GM12865 (cell line): Measurements from ENCODE around the gene FAM89B.
"Not testable (repeated sequence)": the region's sequence is repeated elsewhere in the genome, so short reads cannot be mapped to it uniquely, and the experiment has no call there.

Experiments
- DNase-seq: peaks from one replicate; pipeline ENCODE4 v3.0.0; 2010; ENCODE audit warnings: low read depth
- H3K4me3 ChIP-seq: 2 replicates; pipeline ENCODE4 v1.5.1; 2011; ENCODE audit warnings: mild to moderate bottlenecking, low read depth, low read length, control low read depth
- TF ChIP-seq, protein P1 (sequence below): IDR thresholded peaks from 2 replicates; pipeline ENCODE4 v1.5.1; 2011; ENCODE audit warnings: low read length, control low read depth, low read depth, inconsistent platforms; ENCODE audit not compliant: insufficient read depth; ENCODE audit errors: missing control alignments

Gene FAM89B

DNA sequence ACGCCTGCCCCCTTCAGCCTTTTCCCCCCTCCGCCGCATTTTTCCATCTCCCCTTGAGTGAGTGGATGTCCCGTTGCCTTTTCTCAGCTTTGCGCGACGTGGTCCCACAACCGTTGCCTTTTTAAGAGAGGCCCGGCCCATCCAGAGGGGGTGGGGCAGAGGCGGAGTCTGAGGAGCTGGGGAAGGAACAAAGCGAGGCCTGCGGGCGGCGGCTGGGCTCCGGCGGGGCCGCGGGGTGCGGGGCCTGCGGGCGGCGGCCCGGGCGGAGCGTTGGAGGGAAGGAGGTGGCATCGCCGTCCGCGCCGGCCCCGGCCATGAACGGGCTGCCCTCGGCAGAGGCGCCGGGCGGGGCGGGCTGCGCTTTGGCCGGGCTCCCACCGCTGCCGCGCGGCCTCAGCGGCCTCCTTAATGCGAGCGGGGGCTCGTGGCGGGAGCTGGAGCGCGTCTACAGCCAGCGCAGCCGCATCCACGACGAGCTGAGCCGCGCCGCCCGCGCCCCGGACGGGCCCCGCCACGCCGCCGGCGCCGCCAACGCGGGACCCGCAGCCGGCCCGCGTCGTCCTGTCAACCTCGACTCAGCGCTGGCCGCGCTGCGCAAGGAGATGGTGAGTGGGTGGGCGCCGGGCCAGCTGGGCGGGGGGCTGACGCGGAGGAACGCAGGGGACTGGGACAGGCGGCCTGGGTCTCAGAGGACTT lies at the start of gene FAM89B:
Gene FAM89B, plus strand, starts transcription at position 183 of the 696 bp plus-strand sequence. Its CDS starts 132 bp downstream, at position 315.
- peak; percentile 86 for DNase-seq
- TF ChIP-seq, protein P1, sequence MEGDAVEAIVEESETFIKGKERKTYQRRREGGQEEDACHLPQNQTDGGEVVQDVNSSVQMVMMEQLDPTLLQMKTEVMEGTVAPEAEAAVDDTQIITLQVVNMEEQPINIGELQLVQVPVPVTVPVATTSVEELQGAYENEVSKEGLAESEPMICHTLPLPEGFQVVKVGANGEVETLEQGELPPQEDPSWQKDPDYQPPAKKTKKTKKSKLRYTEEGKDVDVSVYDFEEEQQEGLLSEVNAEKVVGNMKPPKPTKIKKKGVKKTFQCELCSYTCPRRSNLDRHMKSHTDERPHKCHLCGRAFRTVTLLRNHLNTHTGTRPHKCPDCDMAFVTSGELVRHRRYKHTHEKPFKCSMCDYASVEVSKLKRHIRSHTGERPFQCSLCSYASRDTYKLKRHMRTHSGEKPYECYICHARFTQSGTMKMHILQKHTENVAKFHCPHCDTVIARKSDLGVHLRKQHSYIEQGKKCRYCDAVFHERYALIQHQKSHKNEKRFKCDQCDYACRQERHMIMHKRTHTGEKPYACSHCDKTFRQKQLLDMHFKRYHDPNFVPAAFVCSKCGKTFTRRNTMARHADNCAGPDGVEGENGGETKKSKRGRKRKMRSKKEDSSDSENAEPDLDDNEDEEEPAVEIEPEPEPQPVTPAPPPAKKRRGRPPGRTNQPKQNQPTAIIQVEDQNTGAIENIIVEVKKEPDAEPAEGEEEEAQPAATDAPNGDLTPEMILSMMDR: no peak
- H3K4me3 ChIP-seq: peak within 1 kb of the TSS; percentile 60

DNA sequence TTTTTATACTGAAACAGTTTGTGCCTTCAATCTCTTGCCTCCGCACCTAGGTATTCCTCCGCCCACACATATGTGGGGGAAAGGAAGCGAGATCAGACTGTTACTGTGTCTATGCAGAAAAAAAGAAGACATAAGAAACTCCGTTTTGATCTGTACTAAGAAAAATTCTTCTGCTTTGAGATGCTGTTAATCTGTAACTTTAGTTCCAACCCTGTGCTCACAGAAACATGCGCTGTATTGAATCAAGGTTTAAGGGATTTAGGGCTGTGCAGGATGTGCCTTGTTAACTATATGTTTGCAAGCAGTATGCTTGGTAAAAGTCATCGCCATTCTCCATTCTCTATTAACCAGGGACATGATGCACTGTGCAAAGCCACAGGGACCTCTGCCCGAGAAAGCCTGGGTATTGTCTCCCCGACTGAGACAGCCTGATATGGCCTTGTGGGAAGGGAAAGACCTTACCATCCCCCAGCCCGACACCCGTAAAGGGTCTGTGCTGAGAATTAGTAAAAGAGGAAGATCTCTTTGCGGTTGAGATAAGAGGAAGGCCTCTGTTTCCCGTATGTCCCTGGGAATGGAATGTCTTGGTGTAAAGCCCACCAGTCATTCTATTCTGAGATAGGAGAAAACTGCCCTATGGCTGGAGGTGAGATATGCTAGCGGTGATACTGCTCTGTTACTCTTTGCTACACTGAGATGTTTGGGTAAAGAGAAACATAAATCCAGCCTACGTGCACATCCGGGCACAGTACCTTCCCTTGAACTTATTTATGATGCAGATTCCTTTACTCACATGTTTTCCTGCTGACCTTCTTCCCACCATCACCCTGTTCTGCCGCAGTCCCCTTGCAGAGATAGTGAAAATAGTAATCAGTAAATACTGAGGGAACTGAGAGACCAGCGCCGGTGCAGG lies 49.4 kb upstream of the FAM89B start:
- not testable (repeated sequence) for H3K4me3 ChIP-seq, DNase-seq

DNA sequence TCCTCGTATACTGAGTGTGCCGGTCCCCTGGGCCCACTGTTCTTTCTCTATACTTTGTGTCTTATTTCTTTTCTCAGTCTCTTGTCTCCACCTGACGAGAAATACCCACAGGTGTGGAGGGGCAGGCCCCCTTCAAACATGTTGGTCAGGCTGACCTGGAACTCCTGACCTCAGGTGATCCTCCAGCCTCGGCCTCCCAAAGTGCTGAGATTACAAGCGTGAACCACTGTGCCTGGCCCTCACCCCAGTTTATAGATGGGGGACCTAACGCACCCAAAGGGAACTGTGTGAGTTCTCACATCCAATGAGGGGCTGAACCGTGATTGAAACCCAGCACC lies 48.7 kb upstream of the FAM89B start:
- not testable (repeated sequence) for DNase-seq, H3K4me3 ChIP-seq

DNA sequence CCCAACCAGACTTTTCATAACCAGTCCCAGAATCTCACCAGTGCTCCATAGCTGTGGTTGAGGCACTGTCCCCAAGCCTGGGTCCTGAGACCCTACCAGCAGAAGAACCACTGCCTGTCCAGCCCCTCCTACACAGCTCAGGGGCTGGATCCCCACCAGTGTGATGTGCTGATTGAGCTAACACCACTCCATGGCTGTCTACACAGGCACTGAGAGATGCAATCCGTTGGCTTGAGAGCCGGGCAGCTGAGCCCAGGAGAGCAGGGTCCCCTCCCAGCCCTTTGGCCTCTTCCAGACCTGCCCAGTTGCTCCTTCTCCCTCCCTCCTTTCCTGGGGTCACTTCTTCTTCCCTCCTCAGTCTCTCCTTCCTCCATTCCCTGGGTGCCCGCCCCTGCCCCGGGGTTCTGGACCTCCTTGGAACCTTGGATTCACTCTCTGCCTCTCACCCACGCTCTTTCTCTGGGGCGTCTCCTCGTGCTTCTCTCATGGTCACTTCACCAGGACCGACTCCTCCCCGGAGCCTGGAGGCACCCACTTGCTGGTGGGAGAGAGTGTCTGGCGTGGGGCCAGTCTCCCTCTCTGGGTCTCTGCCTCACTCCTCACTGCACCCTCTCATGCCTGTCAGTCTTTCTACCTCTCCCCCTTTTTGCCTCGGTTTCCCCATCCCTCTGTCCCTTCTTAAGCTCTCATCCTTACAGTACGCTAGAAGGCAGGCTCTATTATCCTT lies 48.2 kb upstream of the FAM89B start:
- no peak for DNase-seq
- TF ChIP-seq, protein P1: no peak
- peak overlapping the region; percentile 18; the same call in 1 of the 2 replicates for H3K4me3 ChIP-seq

DNA sequence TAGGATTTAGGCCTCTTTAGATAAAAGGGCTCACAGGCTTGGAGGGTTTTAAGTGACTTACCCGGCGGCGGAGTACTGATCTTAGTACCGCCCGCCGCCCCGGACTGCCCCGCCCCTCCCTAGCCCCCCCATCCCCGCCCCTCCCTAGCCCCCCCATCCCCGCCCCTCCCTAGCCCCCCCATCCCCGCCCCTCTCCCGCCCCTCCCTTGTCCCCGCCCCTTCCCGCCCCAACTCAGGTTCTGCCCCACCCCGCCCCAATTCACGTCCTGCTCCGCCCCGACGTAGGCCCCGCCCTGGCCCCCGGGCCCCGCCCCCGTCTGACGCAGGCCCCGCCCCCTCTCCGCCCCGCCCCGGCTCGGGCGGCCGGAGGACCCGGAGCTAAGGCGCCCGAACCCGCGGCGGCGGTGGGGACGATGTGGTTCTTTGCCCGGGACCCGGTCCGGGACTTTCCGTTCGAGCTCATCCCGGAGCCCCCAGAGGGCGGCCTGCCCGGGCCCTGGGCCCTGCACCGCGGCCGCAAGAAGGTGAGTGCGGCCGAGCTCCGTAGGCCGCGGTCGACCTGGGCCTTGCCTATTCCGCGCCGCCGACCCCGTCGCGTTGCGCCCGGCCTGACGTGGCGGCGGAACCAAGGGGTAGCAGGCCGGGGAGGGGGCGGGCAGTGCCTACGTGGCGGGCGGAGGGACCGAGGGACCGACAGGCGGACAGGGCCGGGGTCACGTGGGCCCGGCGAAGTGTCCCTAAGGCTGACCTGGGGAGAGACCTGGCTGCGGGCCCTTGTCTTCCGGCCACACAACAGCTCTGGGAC lies 47.4 kb upstream of the FAM89B start, which contains the start of gene SCYL1:
Gene SCYL1, plus strand, starts transcription at position 343 of the 805 bp plus-strand sequence. Its CDS starts 71 bp downstream, at position 414.
- DNase-seq: peak; percentile 85
- TF ChIP-seq, protein P1: no peak
- peak within 1 kb of the TSS; percentile 71 for H3K4me3 ChIP-seq

DNA sequence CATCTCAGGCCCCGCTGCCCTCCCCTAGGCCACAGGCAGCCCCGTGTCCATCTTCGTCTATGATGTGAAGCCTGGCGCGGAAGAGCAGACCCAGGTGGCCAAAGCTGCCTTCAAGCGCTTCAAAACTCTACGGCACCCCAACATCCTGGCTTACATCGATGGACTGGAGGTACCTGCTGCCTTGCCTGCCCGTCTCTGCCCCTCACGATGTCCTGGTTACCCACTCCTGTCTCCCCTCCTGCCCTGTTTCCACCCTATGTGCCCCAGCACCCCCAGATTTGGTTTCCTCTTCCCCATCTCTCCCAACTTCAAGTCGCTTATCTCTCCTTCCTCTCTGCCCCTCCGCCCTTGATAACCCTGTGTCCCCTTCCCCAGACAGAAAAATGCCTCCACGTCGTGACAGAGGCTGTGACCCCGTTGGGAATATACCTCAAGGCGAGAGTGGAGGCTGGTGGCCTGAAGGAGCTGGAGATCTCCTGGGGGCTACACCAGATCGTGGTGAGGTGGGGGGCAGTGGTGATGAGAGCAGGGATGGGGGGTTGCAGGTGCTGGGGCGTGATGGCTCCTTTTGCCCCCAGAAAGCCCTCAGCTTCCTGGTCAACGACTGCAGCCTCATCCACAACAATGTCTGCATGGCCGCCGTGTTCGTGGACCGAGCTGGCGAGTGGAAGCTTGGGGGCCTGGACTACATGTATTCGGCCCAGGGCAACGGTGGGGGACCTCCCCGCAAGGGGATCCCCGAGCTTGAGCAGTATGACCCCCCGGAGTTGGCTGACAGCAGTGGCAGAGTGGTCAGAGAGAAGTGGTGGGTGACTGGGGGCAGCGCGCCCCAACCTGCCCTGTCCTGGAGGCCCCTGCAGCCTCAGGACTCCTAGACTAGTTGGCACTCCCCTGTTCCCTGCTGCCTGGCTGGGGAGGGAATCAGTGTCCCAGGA lies 46.5 kb upstream of the FAM89B start:
- TF ChIP-seq, protein P1: no peak
- H3K4me3 ChIP-seq: peak overlapping the region; percentile 71
- DNase-seq: no peak
